Measurements from ENCODE around the gene SCG3.

DNA sequence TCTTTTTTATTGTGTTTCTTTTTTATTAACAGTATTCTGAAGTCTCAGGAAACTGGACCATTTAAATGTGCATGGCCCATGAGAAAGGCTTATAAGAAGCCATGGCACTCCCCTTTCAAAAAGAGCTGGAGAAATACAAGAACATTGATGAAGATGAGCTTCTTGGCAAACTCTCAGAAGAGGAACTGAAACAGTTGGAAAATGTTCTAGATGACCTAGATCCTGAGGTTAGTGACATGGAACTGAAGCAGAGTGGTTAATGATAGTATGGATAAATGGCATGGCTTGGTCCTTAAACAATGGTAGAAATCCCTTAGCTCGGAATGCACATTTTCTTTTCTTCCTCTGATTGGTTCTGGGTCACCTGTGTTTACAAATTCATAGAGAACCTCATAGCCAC lies 85.0 kb downstream of the SCG3 start:
- TF ChIP-seq CTCF (IDR thresholded peaks at IDR 0.05 in 8 of 11, conservative IDR thresholded peaks at IDR 0.05 in 3 of 11) (no peak), POLR2AphosphoS5 (IDR thresholded peaks at IDR 0.05) (no peak), POLR2A (IDR thresholded peaks at IDR 0.05) (no peak)

Measured in spleen (tissue), 7 donors.